Heart left ventricle (tissue), 16 donors: ENCODE measurements around the gene SGSH. TPM values are rescaled to one million over a fixed set of nuclear protein-coding genes. Genes with fewer than 3 reads are reported as not detected.
A peak's percentile ranks its signal among the peaks of the same experiment; 100 is the strongest.
"Not testable (repeated sequence)": the region's sequence is repeated elsewhere in the genome, so short reads cannot be mapped to it uniquely, and the experiment has no call there.

Experiments used
- ATAC-seq, 4 donors: fragments of 200-7000 bp; cut with Tn5 transposase; one replicate each; pipeline ENCODE4 v1.9.1; 2020 to 2022; ENCODE audit warnings: moderate library complexity in 4 of 4, mild to moderate bottlenecking in 3 of 4, moderate number of reproducible peaks in 1 of 4
- DNase-seq, 5 donors: peaks; one replicate each; pipeline ENCODE4 v3.0.0-alpha.2; 2020
- H3K27ac ChIP-seq, 12 donors: fragments of 200-600 bp; sonication (generic) in 4 of 12; one replicate each; pipeline versions ENCODE4 v1.5.0 to v1.8.0; 2016 to 2022; ENCODE audit warnings: mild to moderate bottlenecking in 2 of 12
- H3K27me3 ChIP-seq, 9 donors: fragments of 200-600 bp; sonication (generic) in 2 of 9; one replicate each; pipeline versions ENCODE4 v1.5.1 to v1.8.0; 2016 to 2022; ENCODE audit warnings: mild to moderate bottlenecking in 3 of 9
- H3K36me3 ChIP-seq, 9 donors: fragments of 200-600 bp; sonication (generic) in 2 of 9; one replicate each; pipeline versions ENCODE4 v1.5.0 to v1.8.0; 2018 to 2022; ENCODE audit warnings: mild to moderate bottlenecking in 2 of 9
- H3K4me1 ChIP-seq, 12 donors: fragments of 200-600 bp; sonication (generic) in 4 of 12; one replicate each; pipeline versions ENCODE4 v1.5.0 to v1.8.0; 2016 to 2022; ENCODE audit warnings: mild to moderate bottlenecking in 3 of 12
- H3K4me3 ChIP-seq, 12 donors: fragments of 200-600 bp; sonication (generic) in 4 of 12; one replicate each; pipeline versions ENCODE4 v1.5.0 to v1.8.0; 2017 to 2022; ENCODE audit warnings: mild to moderate bottlenecking in 9 of 12, moderate library complexity in 4 of 12
- H3K9me3 ChIP-seq, 12 donors: fragments of 200-600 bp; sonication (generic) in 4 of 12; one replicate each; pipeline versions ENCODE4 v1.5.0 to v1.8.0; 2016 to 2022; ENCODE audit warnings: mild to moderate bottlenecking in 1 of 12
- POLR2A ChIP-seq, 2 donors: fragments of 450-650 bp; IDR thresholded peaks; one replicate each; pipeline ENCODE4 v1.6.1; 2017; ENCODE audit warnings: antibody characterized with exemption in 2 of 2, mild to moderate bottlenecking in 2 of 2, moderate library complexity in 2 of 2
- WGBS, 4 donors: extraction: QIAGEN DNeasy Blood & Tissue Kit in 2 of 4; methylation state at CpG; one replicate each; pipeline versions ENCODE4 v1.1.5 to v1.1.7; 2013 to 2018; 5-methylcytosine and 5-hydroxymethylcytosine counted together
- intact Hi-C, 10 donors: fragments of 100-400 bp; cut with DNase I; formaldehyde crosslinking; loops; one replicate each; pipeline versions ENCODE4 v1.11.1 to v1.14.2; 2022
- polyA plus RNA-seq, 2 donors: library from polyadenylated mRNA; stranded (reverse); fragments of 200-250 nt; gene quantifications; one replicate each; pipeline ENCODE4 v1.2.3, GENCODE V29; 2013
- total RNA-seq, 9 donors: library from RNA; depleted of rRNA in 2 of 9; stranded (reverse); fragments of >200 nt in 2 of 9; fragmentation: NEBNext Ultra II Directional in 3 of 9; extraction: Animal tissue kit (Norgen Biotek cat#: 25700) in 3 of 9; gene quantifications; one replicate each; pipeline versions ENCODE4 v1.1.0 to v1.2.4, GENCODE V29; 2016 to 2023
- TF ChIP-seq, protein P1 (sequence below), 12 donors: fragments of 200-600 bp; sonication (generic) in 4 of 12; IDR thresholded peaks; one replicate each; pipeline versions ENCODE4 v1.5.0 to v1.8.0; 2018 to 2022; ENCODE audit warnings: antibody characterized with exemption in 12 of 12, mild to moderate bottlenecking in 5 of 12
- donor health status: ischemic (EF 13 %, LVEDD 7.1; RV severe dilation, severe dysfunction).
- donor health status: healthy with polysubstance abuse.
- donor health status: DM: no; HTN: yes; CAD: no.
- donor health status: DM: no; HTN: no; CAD: no.
- donor health status: ischemic (EF 25% LVEDD 6.9; RV normal size, moderate dysfunction).
- donor health status: ischemic (EF 25% LVEDD 5.7; RV mildly dilated, moderate dysfunction).
- donor health status: healthy.
- donor health status: DM: yes; HTN: yes; CAD: no.
- donor health status: ischemic (EF 35%, LVEDD 5.7; RV mildly dilated, moderate dysfunction).
- donor health status: nonischemic (EF 11% LVEDD 7.7; RV severe dilation, severe dysfunction).
- donor health status: DM: yes; HTN: yes; CAD: no.
- donor health status: PGD.
- donor health status: ischemic (EF 29% LVEDD 5.4; RV normal size, mild dysfunction).
- donor health status: nonischemic (EF 23%, LVEDD 6.1; RV moderate dilation, normal function).

The SGSH gene
- total and polyA plus RNA-seq, 11 donors = 6.4 to 27.0 (median 13.4) TPM

DNA sequence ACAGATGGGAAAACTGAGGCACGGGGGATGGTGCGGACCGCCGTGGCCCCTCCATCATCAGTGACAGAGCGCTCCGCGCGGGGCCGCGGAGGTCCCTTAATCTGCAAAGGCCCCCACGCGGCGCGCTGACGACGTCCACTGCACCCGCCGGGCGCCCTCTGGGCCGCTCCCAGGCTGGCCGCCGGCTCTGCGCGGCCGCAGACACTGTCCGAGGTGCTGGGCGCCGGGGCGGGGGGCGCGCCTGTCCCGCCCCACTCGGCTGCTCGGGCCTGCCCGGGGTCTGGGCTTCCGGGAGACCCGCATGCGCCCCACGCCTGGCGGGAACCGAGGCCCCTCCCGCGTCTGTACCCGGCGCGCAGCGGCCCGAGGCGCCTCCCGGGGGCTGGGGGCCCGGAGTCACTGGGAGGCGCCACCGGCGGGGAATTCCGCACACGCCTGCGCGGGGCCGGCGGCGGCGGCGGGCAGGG, 40.0 kb upstream of the SGSH start:
- peaks cover 6 to 58% (median 31%) of the 10 kb centered on the region in 12 donors for H3K4me1 ChIP-seq

DNA sequence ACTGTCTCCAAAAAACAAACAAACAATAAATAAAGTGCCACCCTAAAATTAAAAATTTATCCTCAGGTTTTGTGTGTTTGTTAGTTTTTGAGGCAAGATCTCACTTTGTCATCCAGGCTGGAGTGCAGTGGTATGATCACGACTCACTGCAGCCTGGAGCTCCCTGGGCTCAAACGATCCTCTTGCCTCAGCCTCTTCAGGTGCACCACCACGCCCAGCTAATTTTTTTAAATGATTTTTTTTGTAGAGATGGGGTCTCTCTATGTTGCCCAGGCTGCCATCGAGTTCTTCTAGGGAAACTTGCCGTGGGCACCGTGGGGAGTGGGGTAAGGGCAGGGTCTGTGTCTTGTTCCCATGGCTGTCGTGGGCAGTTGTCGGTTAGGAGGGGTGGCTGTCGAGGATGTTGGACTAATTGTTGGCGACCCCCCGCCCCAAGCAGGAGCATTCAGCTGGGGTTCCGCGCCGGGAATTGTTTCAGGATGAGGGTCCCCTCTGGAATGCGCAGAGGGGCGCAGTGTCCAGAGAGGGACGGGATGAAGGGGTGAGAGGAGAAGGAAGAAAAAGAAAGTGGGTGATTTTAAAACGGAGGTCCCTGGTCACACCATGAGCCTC, 39.4 kb upstream of the SGSH start:
- ATAC-seq (no peak), DNase-seq (no peak)
- peak overlapping the region; percentile 61 to 97 (median 92) for H3K27ac ChIP-seq
- 43 to 55% (median 47%) methylated on average over 18 of the region's 18 CpGs for WGBS, 4 donors
- H3K4me3 ChIP-seq = peak overlapping the region; percentile 35 to 84 (median 66)
- TF ChIP-seq, protein P1, sequence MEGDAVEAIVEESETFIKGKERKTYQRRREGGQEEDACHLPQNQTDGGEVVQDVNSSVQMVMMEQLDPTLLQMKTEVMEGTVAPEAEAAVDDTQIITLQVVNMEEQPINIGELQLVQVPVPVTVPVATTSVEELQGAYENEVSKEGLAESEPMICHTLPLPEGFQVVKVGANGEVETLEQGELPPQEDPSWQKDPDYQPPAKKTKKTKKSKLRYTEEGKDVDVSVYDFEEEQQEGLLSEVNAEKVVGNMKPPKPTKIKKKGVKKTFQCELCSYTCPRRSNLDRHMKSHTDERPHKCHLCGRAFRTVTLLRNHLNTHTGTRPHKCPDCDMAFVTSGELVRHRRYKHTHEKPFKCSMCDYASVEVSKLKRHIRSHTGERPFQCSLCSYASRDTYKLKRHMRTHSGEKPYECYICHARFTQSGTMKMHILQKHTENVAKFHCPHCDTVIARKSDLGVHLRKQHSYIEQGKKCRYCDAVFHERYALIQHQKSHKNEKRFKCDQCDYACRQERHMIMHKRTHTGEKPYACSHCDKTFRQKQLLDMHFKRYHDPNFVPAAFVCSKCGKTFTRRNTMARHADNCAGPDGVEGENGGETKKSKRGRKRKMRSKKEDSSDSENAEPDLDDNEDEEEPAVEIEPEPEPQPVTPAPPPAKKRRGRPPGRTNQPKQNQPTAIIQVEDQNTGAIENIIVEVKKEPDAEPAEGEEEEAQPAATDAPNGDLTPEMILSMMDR (IDR thresholded peaks at IDR 0.05) = no peak
- no peaks in the 10 kb centered on the region for H3K9me3 ChIP-seq
- intact Hi-C loops = loop anchor here in 9 of 10 donors (2.0 to 10.0 kb wide), 6 partner anchors 37 to 255 kb away; partner anchors contain the start of genes EIF4A3 (in 8 of the 9), GAA (in 2 of the 9), SGSH (in 1 of the 9) and SLC26A11 (in 1 of the 9)
- H3K36me3 ChIP-seq = peaks cover 0 to 8% (median 0%) of the 10 kb centered on the region in 9 donors
- H3K27me3 ChIP-seq = no peaks in the 10 kb centered on the region
- peaks cover 6 to 58% (median 30%) of the 10 kb centered on the region in 12 donors for H3K4me1 ChIP-seq

More for the DNA sequence above, 40.0 kb upstream of the SGSH start:
- Histone ChIP-seq H3K9me3 (no peaks in the 10 kb centered on the region), H3K4me3 (peak overlapping the region; percentile 35 to 84 (median 66)), H3K27me3 (no peaks in the 10 kb centered on the region), H3K36me3 (peaks cover 0 to 11% (median 0%) of the 10 kb centered on the region in 9 donors), H3K27ac (peak overlapping the region; percentile 61 to 97 (median 92))
- WGBS, 4 donors = 0 to 1% (median 1%) methylated on average over 10 to 63 of the region's 63 CpGs
- peak in 1 of 2 donors; percentile 63 for TF ChIP-seq POLR2A (IDR thresholded peaks at IDR 0.05)
- TF ChIP-seq, protein P1 (IDR thresholded peaks at IDR 0.05) = peak in 2 of 12 donors; percentile 15 to 21
- DNase-seq (peak; percentile 81 to 87 (median 82)), ATAC-seq (peak; percentile 55 to 86 (median 70))
- intact Hi-C loops = loop anchor here in 8 of 10 donors (2.0 to 10.0 kb wide), 5 partner anchors 38 to 158 kb away; partner anchors contain the start of genes EIF4A3 (in 7 of the 8), GAA (in 2 of the 8), SGSH (in 1 of the 8) and SLC26A11 (in 1 of the 8)

DNA sequence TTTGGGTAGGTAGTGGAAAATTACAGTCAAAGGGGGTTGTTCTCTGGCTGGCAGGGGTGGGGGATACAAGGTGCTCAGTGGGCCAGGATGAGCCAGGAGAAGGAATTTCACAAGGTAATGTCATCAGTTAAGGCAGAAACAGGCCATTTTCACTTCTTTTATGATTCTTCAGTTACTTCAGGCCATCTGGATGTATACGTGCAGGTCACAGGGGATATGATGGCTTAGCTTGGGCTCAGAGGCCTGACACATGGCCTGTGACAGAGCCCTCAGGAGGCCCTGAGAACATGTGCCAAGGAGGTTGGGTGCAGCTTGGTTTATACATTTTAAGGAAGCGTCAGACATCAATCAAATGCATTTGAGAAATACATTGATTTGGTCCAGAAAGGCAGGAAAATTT, 38.2 kb upstream of the SGSH start:
- H3K36me3 ChIP-seq, H3K9me3 ChIP-seq, H3K27me3 ChIP-seq, H3K27ac ChIP-seq, H3K4me3 ChIP-seq, DNase-seq, ATAC-seq: not testable (repeated sequence)
- intact Hi-C loops = loop anchor here in 2 of 10 donors (5.0 to 10.0 kb wide), 2 partner anchors 111 to 253 kb away; partner anchors contain the start of gene EIF4A3 (in 1 of the 2)
- 87 to 93% (median 91%) methylated on average over 2 of the region's 2 CpGs for WGBS, 4 donors
- peaks cover 6 to 61% (median 22%) of the 10 kb centered on the region in 12 donors for H3K4me1 ChIP-seq

DNA sequence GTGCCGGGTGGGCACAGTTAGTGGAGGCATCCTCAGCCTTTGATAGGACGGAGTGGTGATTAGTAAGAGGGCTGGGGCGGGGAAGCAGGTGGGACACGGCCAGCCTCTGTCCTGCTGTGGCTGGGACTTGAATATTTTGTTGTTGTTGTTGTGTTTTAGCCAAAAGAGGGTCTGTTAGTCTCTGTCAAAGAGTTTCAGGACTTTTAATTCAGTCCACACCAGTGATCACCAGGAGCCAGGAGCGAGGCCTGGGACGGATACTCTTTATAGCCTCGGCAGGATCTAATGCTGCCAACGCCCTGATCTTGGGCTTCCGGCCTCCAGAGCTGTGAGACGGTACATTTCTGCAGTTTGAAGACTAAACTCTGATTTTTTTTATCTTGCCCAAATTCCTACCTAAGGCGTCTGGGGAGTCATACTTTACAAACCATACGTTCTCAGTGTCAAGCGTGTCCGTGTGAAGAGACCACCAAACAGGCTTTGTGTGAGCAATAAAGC, 37.6 kb upstream of the SGSH start:
- TF ChIP-seq POLR2A (IDR thresholded peaks at IDR 0.05) = no peak
- TF ChIP-seq, protein P1 (IDR thresholded peaks at IDR 0.05) = no peak
- DNase-seq = no peak
- H3K9me3 ChIP-seq = no peaks in the 10 kb centered on the region
- no peak for ATAC-seq
- H3K36me3 ChIP-seq = peaks cover 0 to 6% (median 1%) of the 10 kb centered on the region in 9 donors
- H3K27me3 ChIP-seq = no peaks in the 10 kb centered on the region
- H3K27ac ChIP-seq = peak overlapping the region in 1 of 12 donors; percentile 20
- 76 to 87% (median 81%) methylated on average over 13 to 14 of the region's 14 CpGs for WGBS, 4 donors
- intact Hi-C loops = loop anchor here in 2 of 10 donors (5.0 to 10.0 kb wide), 2 partner anchors 110 to 253 kb away; partner anchors contain the start of gene EIF4A3 (in 1 of the 2)
- no peak overlapping the region for H3K4me3 ChIP-seq
- peaks cover 4 to 56% (median 17%) of the 10 kb centered on the region in 12 donors for H3K4me1 ChIP-seq
